Heart right ventricle (tissue), 16 donors: ENCODE measurements around the gene ANKRD45. TPM values are rescaled to one million over a fixed set of nuclear protein-coding genes. Genes with fewer than 3 reads are reported as not detected.
"Not testable (repeated sequence)": the region's sequence is repeated elsewhere in the genome, so short reads cannot be mapped to it uniquely, and the experiment has no call there.

Experiments used
- ATAC-seq, 8 donors: fragments of 200-7000 bp; cut with Tn5 transposase; one replicate each; pipeline ENCODE4 v1.9.1; 2020; ENCODE audit warnings: mild to moderate bottlenecking in 8 of 8, moderate library complexity in 8 of 8, moderate number of reproducible peaks in 1 of 8
- DNase-seq, 2 donors: peaks; one replicate each; pipeline ENCODE4 v3.0.0-alpha.2; 2020
- H3K27ac ChIP-seq, 10 donors: fragments of 200-600 bp; sonication (generic) in 2 of 10; one replicate each; pipeline versions ENCODE4 v1.5.0 to v1.8.0; 2020 to 2022; ENCODE audit warnings: mild to moderate bottlenecking in 3 of 10
- H3K27me3 ChIP-seq, 7 donors: fragments of 200-600 bp; one replicate each; pipeline ENCODE4 v1.8.0; 2021 to 2022; ENCODE audit warnings: mild to moderate bottlenecking in 2 of 7
- H3K36me3 ChIP-seq, 9 donors: fragments of 200-600 bp; sonication (generic) in 1 of 9; one replicate each; pipeline versions ENCODE4 v1.5.0 to v1.8.0; 2020 to 2022; ENCODE audit warnings: mild to moderate bottlenecking in 2 of 9
- H3K4me1 ChIP-seq, 9 donors: fragments of 200-600 bp; sonication (generic) in 1 of 9; one replicate each; pipeline versions ENCODE4 v1.5.0 to v1.8.0; 2020 to 2022; ENCODE audit warnings: mild to moderate bottlenecking in 4 of 9
- H3K4me3 ChIP-seq, 10 donors: fragments of 200-600 bp; sonication (generic) in 2 of 10; one replicate each; pipeline versions ENCODE4 v1.5.0 to v1.8.0; 2020 to 2022; ENCODE audit warnings: mild to moderate bottlenecking in 7 of 10, moderate library complexity in 2 of 10
- H3K9me3 ChIP-seq, 11 donors: fragments of 200-600 bp in 10 of 11; sonication (generic) in 2 of 11; one replicate each; pipeline versions ENCODE4 v1.5.0 to v1.8.0; 2013 to 2022; ENCODE audit warnings: mild to moderate bottlenecking in 2 of 11, control low read depth in 1 of 11, moderate library complexity in 1 of 11
- CTCF ChIP-seq, 9 donors: fragments of 200-600 bp; sonication (generic) in 2 of 9; IDR thresholded peaks; one replicate each; pipeline versions ENCODE4 v1.5.0 to v1.8.0; 2021 to 2022; ENCODE audit warnings: antibody characterized with exemption in 9 of 9, mild to moderate bottlenecking in 5 of 9, moderate library complexity in 1 of 9
- WGBS, 2 donors: extraction: QIAGEN DNeasy Blood & Tissue Kit; methylation state at CpG; one replicate each; pipeline ENCODE4 v1.1.7; 2013; ENCODE audit warnings: inconsistent platforms in 1 of 2; 5-methylcytosine and 5-hydroxymethylcytosine counted together
- intact Hi-C, 10 donors: fragments of 100-400 bp; cut with DNase I; formaldehyde crosslinking; loops; one replicate each; pipeline versions ENCODE4 v1.11.1 to v1.14.2; 2022
- polyA plus RNA-seq, 2 donors: library from polyadenylated mRNA; stranded (reverse); fragments of 200-250 nt; gene quantifications; one replicate each; pipeline ENCODE4 v1.2.3, GENCODE V29; 2013
- total RNA-seq, 10 donors: library from RNA; stranded (reverse); fragmentation: NEBNext Ultra II Directional in 3 of 10; extraction: Animal tissue kit (Norgen Biotek cat#: 25700) in 3 of 10; gene quantifications; one replicate each; pipeline versions ENCODE4 v1.2.1 to v1.2.4, GENCODE V29; 2021 to 2023
- donor health status: Arrhythmogenic right ventricular cardiomyopathy.
- donor health status: ischemic (EF 13 %, LVEDD 7.1; RV severe dilation, severe dysfunction).
- donor health status: healthy with polysubstance abuse.
- donor health status: DM: no; HTN: yes; CAD: no.
- donor health status: DM: no; HTN: no; CAD: no.
- donor health status: ischemic (EF 25% LVEDD 6.9; RV normal size, moderate dysfunction).
- donor health status: ischemic (EF 25% LVEDD 5.7; RV mildly dilated, moderate dysfunction).
- donor health status: healthy.
- donor health status: DM: yes; HTN: yes; CAD: no.
- donor health status: Ischemic cardiomyopathy.
- donor health status: ischemic (EF 35%, LVEDD 5.7; RV mildly dilated, moderate dysfunction).
- donor health status: nonischemic (EF 11% LVEDD 7.7; RV severe dilation, severe dysfunction).
- donor health status: DM: yes; HTN: yes; CAD: no.
- donor health status: PGD.
- donor health status: ischemic (EF 29% LVEDD 5.4; RV normal size, mild dysfunction).
- donor health status: nonischemic (EF 23%, LVEDD 6.1; RV moderate dilation, normal function).

ANKRD45 gene
- total and polyA plus RNA-seq, 12 donors = 0.10 to 0.57 (median 0.28) TPM; not detected in 5

- intact Hi-C loops = no loop called here
- no peak overlapping the region for H3K4me3 ChIP-seq
Observed at GRCh38 chr1:173627269-173627668, 42.4 kb downstream of the ANKRD45 start.

GRCh38 chr1:173616859-173617258 lies 52.8 kb downstream of the ANKRD45 start:
- no peak for TF ChIP-seq CTCF (IDR thresholded peaks at IDR 0.05)
- Histone ChIP-seq H3K36me3 (no peaks in the 10 kb centered on the region), H3K4me1 (no peaks in the 10 kb centered on the region), H3K4me3 (no peak overlapping the region), H3K27ac (no peak overlapping the region), H3K9me3 (peaks cover 0 to 39% (median 18%) of the 10 kb centered on the region in 11 donors), H3K27me3 (no peaks in the 10 kb centered on the region)
- WGBS, 2 donors = 90 to 93% methylated on average over 4 of the region's 4 CpGs
- DNase-seq (no peak), ATAC-seq (no peak)
- intact Hi-C loops = no loop called here

More at GRCh38 chr1:173627269-173627668, 42.4 kb downstream of the ANKRD45 start:
- no peak overlapping the region for H3K27ac ChIP-seq
- no peak for TF ChIP-seq CTCF (IDR thresholded peaks at IDR 0.05)
- H3K27me3 ChIP-seq = no peaks in the 10 kb centered on the region
- ATAC-seq (no peak), DNase-seq (no peak)
- H3K36me3 ChIP-seq = no peaks in the 10 kb centered on the region
- no peaks in the 10 kb centered on the region for H3K4me1 ChIP-seq
- H3K9me3 ChIP-seq = peaks cover 0 to 11% (median 0%) of the 10 kb centered on the region in 11 donors

- H3K36me3 ChIP-seq, H3K4me3 ChIP-seq, ATAC-seq, intact Hi-C loops, H3K27ac ChIP-seq, H3K27me3 ChIP-seq, DNase-seq, H3K9me3 ChIP-seq, H3K4me1 ChIP-seq: not testable (repeated sequence)
- 95 to 96% methylated on average over 32 of the region's 32 CpGs for WGBS, 2 donors
Observed at GRCh38 chr1:173613086-173613485, 56.6 kb downstream of the ANKRD45 start.

- Histone ChIP-seq H3K27me3 (no peaks in the 10 kb centered on the region), H3K36me3 (no peaks in the 10 kb centered on the region), H3K4me3 (no peak overlapping the region), H3K4me1 (peaks cover 0 to 3% (median 0%) of the 10 kb centered on the region in 9 donors), H3K27ac (no peak overlapping the region), H3K9me3 (no peaks in the 10 kb centered on the region)
- 90 to 97% methylated on average over 4 of the region's 4 CpGs for WGBS, 2 donors
- intact Hi-C loops = no loop called here
- no peak for DNase-seq
- TF ChIP-seq CTCF (IDR thresholded peaks at IDR 0.05) = no peak
- no peak for ATAC-seq
Observed at GRCh38 chr1:173608503-173609216, 61.0 kb downstream of the ANKRD45 start.

GRCh38 chr1:173603056-173603591 lies 66.5 kb downstream of the ANKRD45 start, which contains the start of gene SLC9C2:
SLC9C2 (minus strand) TSS chr1:173603072; CDS start chr1:173601776, 1,296 bp downstream.
- WGBS, 2 donors = 12 to 20% methylated on average over 5 of the region's 5 CpGs
- H3K27ac ChIP-seq = peak within 1 kb of the TSS in 8 of 10 donors; percentile 32 to 78 (median 52)
- H3K27me3 ChIP-seq = no peaks in the 10 kb centered on the region
- H3K9me3 ChIP-seq = no peaks in the 10 kb centered on the region
- peaks cover 0 to 15% (median 3%) of the 10 kb centered on the region in 9 donors for H3K4me1 ChIP-seq
- intact Hi-C loops = no loop called here
- peak within 1 kb of the TSS in 9 of 10 donors; percentile 14 to 53 (median 46) for H3K4me3 ChIP-seq
- no peak for TF ChIP-seq CTCF (IDR thresholded peaks at IDR 0.05)
- peak in 1 of 2 donors; percentile 49 for DNase-seq
- H3K36me3 ChIP-seq = no peaks in the 10 kb centered on the region
- ATAC-seq = peak in 7 of 8 donors; percentile 55 to 88 (median 81)
